ENCODE results near the gene CTNNBIP1. TPM values are rescaled to one million over a fixed set of nuclear protein-coding genes. Genes with fewer than 3 reads are reported as not detected.

The CTNNBIP1 gene
- total and polyA plus RNA-seq, 10 donors = 7.3 to 17.5 (median 12.1) TPM

- no peak overlapping the region for H3K27ac ChIP-seq
- peaks cover 0 to 5% (median 0%) of the 10 kb centered on the region in 7 donors for H3K27me3 ChIP-seq (replicated peaks in 1 of 7)
- TF ChIP-seq POLR2AphosphoS5 (IDR thresholded peaks at IDR 0.05) (no peak), POLR2A (IDR thresholded peaks at IDR 0.05) (no peak), CTCF (IDR thresholded peaks at IDR 0.05 in 8 of 11, conservative IDR thresholded peaks at IDR 0.05 in 3 of 11) (no peak)
- no peaks in the 10 kb centered on the region for H3K9me3 ChIP-seq
- DNase-seq = no peak
- no peaks in the 10 kb centered on the region for H3K36me3 ChIP-seq
- H3K4me3 ChIP-seq = no peak overlapping the region
- WGBS, 5 donors = 71 to 84% (median 80%) methylated on average over 3 of the region's 3 CpGs
- H3K4me1 ChIP-seq = peaks cover 0 to 23% (median 7%) of the 10 kb centered on the region in 6 donors
- intact Hi-C loops (cut with DNase I; ENCODE audit: low total_unique reads) = no loop called here
Measured at GRCh38 chr1:9833632-9834031, 76.4 kb downstream of the CTNNBIP1 start.

GRCh38 chr1:9827558-9828185, 82.4 kb downstream of the CTNNBIP1 start:
- TF ChIP-seq CTCF (IDR thresholded peaks at IDR 0.05 in 8 of 11, conservative IDR thresholded peaks at IDR 0.05 in 3 of 11) (peak in 3 of 11 experiments; percentile 10 to 35 (median 18)), POLR2AphosphoS5 (IDR thresholded peaks at IDR 0.05) (no peak)
- Histone ChIP-seq H3K36me3 (no peaks in the 10 kb centered on the region), H3K27ac (no peak overlapping the region), H3K27me3 (replicated peaks in 1 of 7) (peaks cover 0 to 14% (median 0%) of the 10 kb centered on the region in 7 donors), H3K4me3 (no peak overlapping the region), H3K9me3 (no peaks in the 10 kb centered on the region), H3K4me1 (peaks cover 9 to 33% (median 23%) of the 10 kb centered on the region in 6 donors)
- WGBS, 5 donors = 63 to 78% (median 66%) methylated on average over 23 to 24 of the region's 24 CpGs
- intact Hi-C loops (cut with DNase I; ENCODE audit: low total_unique reads) = no loop called here
- peak; percentile 78 for DNase-seq

GRCh38 chr1:9826616-9827015, 83.5 kb downstream of the CTNNBIP1 start:
- H3K36me3 ChIP-seq = no peaks in the 10 kb centered on the region
- no peaks in the 10 kb centered on the region for H3K9me3 ChIP-seq
- DNase-seq = peak; percentile 36
- intact Hi-C loops (cut with DNase I; ENCODE audit: low total_unique reads) = no loop called here
- WGBS, 5 donors = 95 to 99% (median 96%) methylated on average over 2 to 3 of the region's 3 CpGs
- no peak overlapping the region for H3K4me3 ChIP-seq
- peaks cover 19 to 43% (median 33%) of the 10 kb centered on the region in 6 donors for H3K4me1 ChIP-seq
- H3K27ac ChIP-seq = peak overlapping the region in 1 of 8 donors; percentile 90
- TF ChIP-seq POLR2AphosphoS5 (IDR thresholded peaks at IDR 0.05) (no peak), POLR2A (IDR thresholded peaks at IDR 0.05) (no peak), CTCF (IDR thresholded peaks at IDR 0.05 in 8 of 11, conservative IDR thresholded peaks at IDR 0.05 in 3 of 11) (no peak)
- H3K27me3 ChIP-seq (replicated peaks in 1 of 7) = peaks cover 0 to 24% (median 0%) of the 10 kb centered on the region in 7 donors

GRCh38 chr1:9826087-9826486, 84.0 kb downstream of the CTNNBIP1 start:
- H3K9me3 ChIP-seq = no peaks in the 10 kb centered on the region
- H3K4me3 ChIP-seq = no peak overlapping the region
- WGBS, 5 donors = 92 to 98% (median 94%) methylated on average over 3 of the region's 3 CpGs
- no peak for TF ChIP-seq POLR2A (IDR thresholded peaks at IDR 0.05)
- no peak for TF ChIP-seq POLR2AphosphoS5 (IDR thresholded peaks at IDR 0.05)
- no peak for TF ChIP-seq CTCF (IDR thresholded peaks at IDR 0.05 in 8 of 11, conservative IDR thresholded peaks at IDR 0.05 in 3 of 11)
- H3K27me3 ChIP-seq (replicated peaks in 1 of 7) = peaks cover 0 to 29% (median 0%) of the 10 kb centered on the region in 7 donors
- intact Hi-C loops (cut with DNase I; ENCODE audit: low total_unique reads) = no loop called here
- no peak for DNase-seq
- no peaks in the 10 kb centered on the region for H3K36me3 ChIP-seq
- H3K27ac ChIP-seq = peak overlapping the region in 6 of 8 donors; percentile 22 to 90 (median 84)
- peaks cover 19 to 49% (median 38%) of the 10 kb centered on the region in 6 donors for H3K4me1 ChIP-seq

All from spleen (tissue), 11 donors.